Measurements from ENCODE around the gene GSS.

- TF ChIP-seq, protein P1, sequence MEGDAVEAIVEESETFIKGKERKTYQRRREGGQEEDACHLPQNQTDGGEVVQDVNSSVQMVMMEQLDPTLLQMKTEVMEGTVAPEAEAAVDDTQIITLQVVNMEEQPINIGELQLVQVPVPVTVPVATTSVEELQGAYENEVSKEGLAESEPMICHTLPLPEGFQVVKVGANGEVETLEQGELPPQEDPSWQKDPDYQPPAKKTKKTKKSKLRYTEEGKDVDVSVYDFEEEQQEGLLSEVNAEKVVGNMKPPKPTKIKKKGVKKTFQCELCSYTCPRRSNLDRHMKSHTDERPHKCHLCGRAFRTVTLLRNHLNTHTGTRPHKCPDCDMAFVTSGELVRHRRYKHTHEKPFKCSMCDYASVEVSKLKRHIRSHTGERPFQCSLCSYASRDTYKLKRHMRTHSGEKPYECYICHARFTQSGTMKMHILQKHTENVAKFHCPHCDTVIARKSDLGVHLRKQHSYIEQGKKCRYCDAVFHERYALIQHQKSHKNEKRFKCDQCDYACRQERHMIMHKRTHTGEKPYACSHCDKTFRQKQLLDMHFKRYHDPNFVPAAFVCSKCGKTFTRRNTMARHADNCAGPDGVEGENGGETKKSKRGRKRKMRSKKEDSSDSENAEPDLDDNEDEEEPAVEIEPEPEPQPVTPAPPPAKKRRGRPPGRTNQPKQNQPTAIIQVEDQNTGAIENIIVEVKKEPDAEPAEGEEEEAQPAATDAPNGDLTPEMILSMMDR (IDR thresholded peaks at IDR 0.05) = no peak
- TF ChIP-seq POLR2A (IDR thresholded peaks at IDR 0.05) = no peak
Measured at GRCh38 chr20:34915749-34916455, 39.7 kb downstream of the GSS start.

All from Peyer's patch (tissue), 4 donors.